NAMALWA (cell line): ENCODE results near the gene AQP4.

ENCODE experiments used
- DNase-seq: peaks from one replicate; pipeline ENCODE4 v3.0.0-alpha.2; 2015; ENCODE audit warnings: low spot score

The AQP4 gene

GRCh38 chr18:26865557-26865956 lies at the start of gene AQP4:
Gene AQP4 (minus strand): TSS chr18:26865707. CDS start chr18:26865689, 18 bp downstream.
- DNase-seq = no peak

DNA sequence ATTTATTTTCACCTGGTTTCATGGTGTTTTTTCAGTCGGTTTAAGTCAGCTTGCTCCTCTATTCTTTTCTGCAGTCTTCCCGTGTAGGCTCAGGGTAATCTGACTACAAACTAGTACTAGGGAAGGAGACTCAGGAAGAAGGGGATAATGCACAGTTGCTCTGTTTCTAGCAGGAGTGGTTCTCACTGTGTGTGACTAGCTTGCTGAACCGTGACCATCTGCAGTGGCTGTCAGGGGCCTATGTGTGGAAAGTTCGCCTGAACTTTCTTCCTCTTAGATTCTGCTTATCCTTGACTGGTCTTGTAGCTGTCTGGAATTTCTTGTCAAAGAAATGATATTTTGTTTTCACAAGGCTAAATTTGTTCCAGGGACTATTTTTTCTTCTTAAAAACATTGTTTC lies 46.3 kb upstream of the AQP4 start:
- DNase-seq = peak; percentile 4

- no peak for DNase-seq
Measured at GRCh38 chr18:26909599-26910290, 44.2 kb upstream of the AQP4 start.

DNA sequence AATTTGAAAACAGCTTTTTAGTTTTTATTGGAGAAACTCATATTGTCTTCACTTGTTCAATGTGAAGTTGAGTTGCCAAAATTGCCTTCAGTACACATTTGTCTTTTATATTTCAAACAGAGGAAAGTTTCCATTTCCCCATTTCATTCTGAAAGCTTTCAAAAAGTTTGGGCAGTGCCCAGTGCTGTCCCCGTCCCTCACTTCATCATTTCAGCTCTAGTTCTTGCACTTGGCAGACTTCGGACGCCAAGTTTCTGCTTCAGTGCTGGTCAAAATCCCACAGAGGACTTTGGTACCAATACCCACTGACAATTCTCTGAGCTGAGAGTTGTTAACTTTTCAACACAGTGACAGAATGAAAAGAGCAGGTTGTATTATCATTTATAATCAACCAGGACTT lies 43.4 kb upstream of the AQP4 start:
- no peak for DNase-seq

GRCh38 chr18:26902291-26902690 lies 36.8 kb upstream of the AQP4 start:
- DNase-seq = no peak

GRCh38 chr18:26901020-26901419 lies 35.5 kb upstream of the AQP4 start:
- no peak for DNase-seq

DNA sequence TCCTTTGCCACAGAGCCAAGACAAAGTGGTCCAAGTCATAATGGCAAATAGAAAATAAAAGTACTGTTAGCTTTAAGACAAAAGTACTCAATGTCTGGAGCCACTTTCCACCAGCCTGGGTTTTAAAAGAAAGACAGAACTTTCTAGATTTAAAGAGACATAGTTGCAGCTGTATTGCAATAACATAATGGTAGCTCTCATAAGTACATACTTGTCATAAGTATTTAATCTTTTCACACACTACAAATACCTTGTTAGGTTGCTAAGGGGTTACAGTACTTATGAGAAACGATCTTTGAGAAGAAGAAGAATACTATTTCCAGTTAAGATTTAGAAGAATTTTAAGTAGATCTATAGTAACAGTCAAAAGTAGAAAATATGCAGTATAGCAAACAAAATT lies 28.9 kb upstream of the AQP4 start:
- no peak for DNase-seq

GRCh38 chr18:26893996-26894395 lies 28.5 kb upstream of the AQP4 start:
- DNase-seq = no peak

DNA sequence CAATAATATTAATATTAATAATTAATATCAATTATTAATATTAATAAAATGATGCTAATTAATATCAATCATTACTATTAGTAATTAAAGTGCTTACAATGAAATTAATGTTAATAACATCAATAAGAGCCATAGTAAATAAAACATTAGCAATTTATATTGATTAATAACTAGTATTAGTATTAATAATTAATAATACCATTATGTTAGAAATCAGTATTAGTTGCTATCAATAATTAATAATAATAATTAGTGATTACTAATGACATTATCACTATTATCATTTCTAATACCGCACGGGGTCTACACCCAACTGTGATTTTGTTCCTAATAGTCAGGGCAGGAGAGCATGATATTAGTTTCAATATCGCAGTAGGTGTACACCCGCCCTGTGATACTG lies 22.8 kb upstream of the AQP4 start:
- no peak for DNase-seq

- DNase-seq = no peak
Measured at GRCh38 chr18:26875040-26875654, 9.6 kb upstream of the AQP4 start.

DNA sequence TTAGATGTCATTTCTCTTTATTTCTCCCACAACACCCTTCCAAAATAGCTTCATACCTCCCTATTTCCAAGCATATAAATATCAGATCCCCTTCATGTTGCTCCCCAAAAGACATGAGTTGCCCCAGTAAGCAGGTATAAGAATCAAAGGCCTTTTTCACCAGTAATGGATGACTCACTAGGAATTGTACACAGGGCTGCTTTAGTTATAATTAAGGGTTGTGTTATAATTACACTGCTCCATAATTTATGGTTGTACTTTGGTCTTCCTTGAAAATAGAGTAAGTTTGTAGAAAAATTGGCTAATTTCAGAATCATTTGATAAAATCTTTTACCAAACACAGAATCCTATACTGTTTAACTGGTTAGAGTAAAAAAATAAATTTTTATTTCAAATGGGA lies 8.8 kb upstream of the AQP4 start:
- no peak for DNase-seq

DNA sequence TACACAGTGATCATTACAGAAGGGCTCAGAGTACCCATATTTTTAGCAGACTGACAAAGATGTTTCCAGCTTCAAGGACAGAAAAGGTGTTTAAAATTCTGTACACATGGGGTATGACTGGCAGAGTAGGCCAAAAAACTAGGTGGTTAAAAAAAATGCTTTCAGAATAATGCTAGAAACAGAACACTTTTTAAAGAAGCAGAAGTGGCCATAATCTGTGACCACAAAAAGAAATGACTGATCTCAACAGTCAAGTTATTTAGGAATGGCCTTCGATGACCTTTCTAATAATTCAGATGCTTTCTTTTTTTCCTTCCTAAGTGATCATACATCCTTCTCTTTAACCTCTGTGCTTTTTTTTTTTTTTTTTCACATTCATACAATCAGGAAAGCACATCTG lies 4.1 kb upstream of the AQP4 start:
- DNase-seq = no peak

DNA sequence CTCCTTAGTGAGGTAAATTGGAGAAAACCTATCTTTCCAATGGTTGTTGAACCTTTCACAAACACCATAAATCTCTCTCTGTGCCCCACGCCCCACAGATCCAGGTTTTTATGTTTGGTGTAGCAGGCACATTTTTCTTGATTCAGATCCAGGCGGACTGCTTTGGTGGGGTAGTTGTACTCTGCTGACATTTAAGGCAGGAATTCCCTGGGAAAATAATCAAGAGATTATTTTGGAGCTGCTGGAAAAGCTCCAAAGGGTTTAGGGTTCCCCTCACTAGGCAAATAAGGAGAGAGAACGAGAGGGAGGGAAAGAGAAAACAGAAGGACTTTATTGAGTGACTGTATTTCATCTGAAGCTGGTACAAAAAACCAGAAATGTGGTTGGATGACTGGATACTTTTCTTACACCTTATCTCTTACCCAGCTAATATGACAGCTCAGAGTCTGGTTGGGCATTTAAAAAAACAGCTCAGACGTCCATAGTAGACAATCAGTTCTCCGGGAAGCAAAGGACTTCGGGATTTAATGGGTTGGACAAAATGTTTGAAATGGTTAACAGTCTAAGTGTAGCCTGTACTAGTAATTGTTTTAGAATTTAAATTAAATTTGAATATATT lies 3.6 kb upstream of the AQP4 start:
- DNase-seq = no peak

- DNase-seq = no peak
Measured at GRCh38 chr18:26867471-26867870, 2.0 kb upstream of the AQP4 start.

DNA sequence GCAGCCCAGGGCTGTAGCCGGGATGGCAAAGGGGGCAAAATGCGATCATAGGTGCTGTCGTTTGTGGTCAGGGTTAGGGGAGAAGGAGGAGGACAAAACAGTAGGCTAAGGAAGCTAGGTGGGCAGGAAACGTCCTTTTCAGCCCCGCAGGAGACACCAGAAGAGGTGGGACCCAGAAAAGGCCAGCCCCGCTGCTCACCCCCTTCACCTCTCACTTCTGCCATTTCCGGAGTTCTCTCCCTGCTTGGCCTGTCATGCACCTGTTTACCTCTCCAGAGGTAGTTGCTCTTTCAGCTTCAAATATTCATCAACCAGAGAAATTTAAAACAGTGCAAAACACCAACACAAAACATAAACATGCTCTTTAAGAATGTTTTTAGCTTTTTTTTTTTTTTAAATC lies 849 bp downstream of the AQP4 start:
- no peak for DNase-seq

DNA sequence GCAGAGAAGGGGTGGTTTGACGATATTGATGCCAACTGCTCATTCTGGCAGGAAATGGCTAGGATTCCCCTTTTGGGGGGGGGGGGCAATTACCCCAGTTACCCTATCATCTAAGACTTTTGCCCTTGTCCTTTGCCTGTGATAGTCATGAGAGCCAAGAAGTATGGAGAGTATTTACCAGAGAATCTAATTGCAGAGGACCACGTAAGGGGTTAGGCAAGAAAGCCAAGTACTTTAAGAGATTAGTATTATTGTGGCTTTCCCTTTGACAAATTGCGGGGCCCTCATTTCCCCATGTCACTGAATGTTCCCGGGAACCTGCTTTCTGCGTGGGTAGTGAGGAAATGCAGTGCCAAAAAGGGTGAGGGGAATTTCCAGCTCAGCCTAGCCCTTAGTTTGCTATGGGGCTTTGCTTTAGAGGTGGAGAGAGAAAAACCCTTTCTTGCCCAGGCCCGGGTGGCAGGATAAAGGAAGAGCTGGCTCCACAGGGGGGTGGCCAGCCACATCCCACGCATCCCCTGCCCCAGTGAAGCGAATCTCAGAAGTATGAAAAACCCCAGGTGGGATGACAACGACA lies 1.5 kb downstream of the AQP4 start:
- no peak for DNase-seq

DNA sequence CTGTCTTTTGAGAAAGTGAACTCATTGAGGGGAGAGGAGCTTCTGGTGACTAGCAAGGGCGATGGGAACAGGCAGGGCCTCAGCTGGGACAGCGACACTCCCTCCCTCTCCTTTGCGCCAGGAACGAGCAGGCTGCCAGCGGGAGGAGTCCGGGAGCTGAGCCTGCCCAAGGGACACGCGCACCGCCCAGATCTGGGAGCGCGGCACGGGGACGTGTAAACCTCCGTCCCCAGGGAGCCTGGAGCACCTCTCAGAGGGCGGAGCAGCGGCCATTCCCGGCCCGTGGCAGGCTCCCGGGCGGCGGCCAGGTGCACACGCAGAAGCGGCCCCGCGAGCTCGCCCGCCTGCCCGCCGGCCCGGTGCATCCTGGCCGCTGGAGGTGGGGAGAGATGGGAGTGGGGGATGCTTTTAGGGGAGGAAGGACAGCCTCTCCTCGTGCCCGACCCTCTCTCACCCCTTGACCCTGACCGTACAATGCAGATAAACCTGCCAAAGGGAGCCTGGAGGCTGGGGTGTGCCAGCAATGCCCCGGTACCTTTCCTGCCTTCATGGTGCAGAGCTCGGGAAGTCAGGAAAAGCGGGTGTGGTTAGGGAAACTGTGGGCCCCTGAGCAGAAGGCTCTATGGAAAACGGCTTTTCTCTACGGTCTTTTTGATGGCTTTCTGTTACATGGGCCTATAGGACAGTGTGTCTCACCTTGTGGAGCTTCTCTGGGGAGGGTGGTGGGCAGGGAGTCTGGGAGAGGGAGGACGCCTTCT lies 2.2 kb downstream of the AQP4 start:
- DNase-seq = no peak

GRCh38 chr18:26862084-26862483 lies 3.4 kb downstream of the AQP4 start:
- DNase-seq = no peak

- no peak for DNase-seq
Measured at GRCh38 chr18:26854292-26854881, 11.1 kb downstream of the AQP4 start.

DNA sequence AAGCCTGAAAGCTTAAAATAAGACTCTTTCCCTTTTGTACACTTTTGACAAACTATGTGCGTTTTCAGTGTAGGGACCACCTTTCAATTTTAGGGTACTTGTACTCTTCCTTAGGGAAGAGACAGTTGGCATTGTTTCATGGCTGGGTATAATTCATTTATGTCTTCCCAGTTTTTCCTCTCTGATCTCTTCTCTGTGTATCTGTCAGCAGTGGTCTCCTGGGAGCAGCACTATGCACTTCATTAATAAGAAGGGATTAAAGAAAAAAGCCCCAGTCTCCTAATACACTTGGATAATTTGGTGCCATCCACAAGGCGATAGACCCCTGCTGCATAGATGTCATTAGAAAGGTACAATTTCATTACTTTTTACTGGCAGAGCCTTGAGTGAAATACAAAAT lies 12.1 kb downstream of the AQP4 start:
- DNase-seq = no peak

DNA sequence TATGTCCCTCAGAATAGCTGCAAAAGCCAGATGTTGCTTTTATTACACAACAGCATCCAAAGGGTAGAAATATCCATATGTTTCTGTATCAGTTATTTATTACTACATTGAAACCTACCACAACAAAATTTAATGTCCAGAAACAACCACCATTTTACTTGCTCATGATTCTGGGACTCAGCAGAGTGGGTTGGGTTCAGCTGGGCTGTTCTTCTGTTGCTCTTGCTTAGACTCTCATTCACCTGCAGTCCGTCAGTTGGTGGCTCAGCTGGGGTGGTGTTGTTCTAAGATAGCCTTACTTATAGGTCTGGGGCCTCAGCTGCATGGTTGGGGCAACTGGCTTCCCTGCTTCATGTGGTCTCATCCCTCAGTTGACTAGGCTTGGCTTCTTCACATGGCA lies 21.7 kb downstream of the AQP4 start:
- DNase-seq = no peak

DNA sequence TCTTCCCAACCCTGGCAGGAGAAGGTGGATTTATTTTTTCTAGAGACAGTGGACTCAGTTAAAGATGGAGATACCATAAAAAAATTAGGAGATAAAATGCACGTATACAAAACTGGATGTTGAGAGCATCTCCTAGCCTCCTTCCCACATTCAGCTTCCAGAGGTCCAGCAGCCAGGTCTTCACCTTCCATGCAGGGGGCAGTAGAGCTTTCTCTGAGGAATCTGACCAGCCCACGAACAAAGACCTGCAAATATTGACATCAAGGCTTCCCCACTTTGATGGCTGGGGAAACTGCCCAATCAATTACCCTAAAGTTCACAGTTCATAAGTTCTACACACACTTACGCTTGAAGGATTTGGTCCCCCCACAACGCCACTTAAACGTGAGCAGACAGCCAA lies 24.5 kb downstream of the AQP4 start:
- no peak for DNase-seq
